Calu3 (cell line): Measurements from ENCODE around the gene COL15A1. TPM values are rescaled to one million over a fixed set of nuclear protein-coding genes. Genes with fewer than 3 reads are reported as not detected.

Source experiments
- BruUV-seq: library from RNA; stranded (reverse); fragments of 400-500 nt; replicated peaks from 2 replicates; lab custom pipeline; 2021; lab: Mats Ljungman, UMichigan
- CTCF ChIA-PET: fragments of 300-600 bp; sonication (Branson Sonifier 250); formaldehyde crosslinking; loops from one replicate; lab custom pipeline; 2022; ENCODE audit warnings: antibody characterized with exemption; lab: Charles Lee
- DNase-seq: peaks from one replicate; pipeline ENCODE4 v3.0.0; 2022
- H3K27ac Mint-ChIP-seq: one replicate; pipeline ENCODE4 v1.8.0; 2022; ENCODE audit warnings: mixed read lengths; ENCODE audit not compliant: unreplicated experiment
- H3K27me3 Mint-ChIP-seq: one replicate; pipeline ENCODE4 v1.8.0; 2022; ENCODE audit warnings: mixed read lengths; ENCODE audit not compliant: unreplicated experiment
- H3K36me3 Mint-ChIP-seq: one replicate; pipeline ENCODE4 v1.8.0; 2022; ENCODE audit warnings: mild to moderate bottlenecking, moderate library complexity, mixed read lengths; ENCODE audit not compliant: insufficient read depth, unreplicated experiment
- H3K4me1 Mint-ChIP-seq: one replicate; pipeline ENCODE4 v1.8.0; 2022; ENCODE audit warnings: mild to moderate bottlenecking, low read depth, mixed read lengths; ENCODE audit not compliant: unreplicated experiment
- H3K4me3 Mint-ChIP-seq: one replicate; pipeline ENCODE4 v1.8.0; 2022; ENCODE audit warnings: mild to moderate bottlenecking, low read depth, moderate library complexity, mixed read lengths; ENCODE audit not compliant: unreplicated experiment
- H3K9me3 Mint-ChIP-seq: one replicate; pipeline ENCODE4 v1.8.0; 2022; ENCODE audit warnings: low read depth, mixed read lengths; ENCODE audit not compliant: unreplicated experiment
- CTCF ChIP-seq: fragments of 200-600 bp; IDR thresholded peaks from one replicate; pipeline ENCODE4 v1.8.0; 2022; ENCODE audit warnings: antibody characterized with exemption; ENCODE audit not compliant: unreplicated experiment
- intact Hi-C: fragments of 100-400 bp; cut with micrococcal nuclease; formaldehyde crosslinking; loops from one replicate; pipeline ENCODE4 v1.10.0; 2022; ENCODE audit not compliant: unreplicated experiment
- total RNA-seq: library from RNA; stranded (reverse); gene quantifications from 2 replicates; pipeline ENCODE4 v1.2.3, GENCODE V29; 2022

COL15A1 gene
- total RNA-seq, 1 experiment from 2014 or later, result not detected

GRCh38 chr9:99018653-99019052 is 74.9 kb downstream of the COL15A1 start:
- peaks cover 27% of the 10 kb centered on the region for H3K27me3 Mint-ChIP-seq
- intact Hi-C loops, result no loop called here
- H3K36me3 Mint-ChIP-seq, result no peaks in the 10 kb centered on the region
- H3K27ac Mint-ChIP-seq, result no peak overlapping the region
- H3K9me3 Mint-ChIP-seq, result no peaks in the 10 kb centered on the region
- no peak for TF ChIP-seq CTCF
- BruUV-seq, result no TSS peak
- no peak for DNase-seq
- CTCF ChIA-PET, result no interaction called here
- H3K4me3 Mint-ChIP-seq, result no peak overlapping the region
- no peaks in the 10 kb centered on the region for H3K4me1 Mint-ChIP-seq

GRCh38 chr9:99019510-99020331 is 76.0 kb downstream of the COL15A1 start:
- Mint-ChIP-seq H3K9me3 (no peaks in the 10 kb centered on the region), H3K4me1 (no peaks in the 10 kb centered on the region), H3K27ac (no peak overlapping the region), H3K4me3 (no peak overlapping the region), H3K36me3 (no peaks in the 10 kb centered on the region), H3K27me3 (peaks cover 27% of the 10 kb centered on the region)
- CTCF ChIA-PET, result no interaction called here
- DNase-seq, result no peak
- intact Hi-C loops, result no loop called here
- TF ChIP-seq CTCF, result no peak
- no TSS peak for BruUV-seq

- CTCF ChIA-PET, result no interaction called here
Measured at GRCh38 chr9:99020786-99021436, 77.2 kb downstream of the COL15A1 start.

GRCh38 chr9:99021512-99021911 is 77.8 kb downstream of the COL15A1 start:
- Mint-ChIP-seq H3K27me3 (peaks cover 28% of the 10 kb centered on the region), H3K27ac (no peak overlapping the region), H3K4me3 (no peak overlapping the region), H3K9me3 (no peaks in the 10 kb centered on the region), H3K36me3 (no peaks in the 10 kb centered on the region), H3K4me1 (no peaks in the 10 kb centered on the region)
- intact Hi-C loops, result no loop called here
- no peak for TF ChIP-seq CTCF
- no TSS peak for BruUV-seq
- CTCF ChIA-PET, result no interaction called here
- no peak for DNase-seq

More at GRCh38 chr9:99020786-99021436, 77.2 kb downstream of the COL15A1 start:
- Mint-ChIP-seq H3K4me1 (no peaks in the 10 kb centered on the region), H3K36me3 (no peaks in the 10 kb centered on the region), H3K9me3 (no peaks in the 10 kb centered on the region), H3K27ac (no peak overlapping the region), H3K4me3 (no peak overlapping the region), H3K27me3 (peaks cover 28% of the 10 kb centered on the region)
- no peak for TF ChIP-seq CTCF
- no TSS peak for BruUV-seq
- DNase-seq, result no peak
- intact Hi-C loops, result no loop called here
